Spleen (tissue), 11 donors: ENCODE data around the gene GBP5. TPM values are rescaled to one million over a fixed set of nuclear protein-coding genes. Genes with fewer than 3 reads are reported as not detected.

Experiments
- DNase-seq: peaks from one replicate; pipeline ENCODE4 v3.0.0-alpha.2; 2020
- H3K27ac ChIP-seq, 8 donors: fragments of 200-600 bp; sonication (generic) in 7 of 8; 1 replicate in 4 of 8; 2 replicates in 4 of 8; pipeline versions ENCODE4 v1.5.0 to v1.8.0; 2016 to 2021; ENCODE audit warnings: inconsistent platforms in 4 of 8, mild to moderate bottlenecking in 4 of 8, moderate library complexity in 1 of 8
- H3K27me3 ChIP-seq, 7 donors: fragments of 200-600 bp; sonication (generic) in 6 of 7; replicated peaks in 1 of 7; 1 replicate in 4 of 7; 2 replicates in 3 of 7; pipeline versions ENCODE4 v1.5.0 to v1.8.0; 2016 to 2021; ENCODE audit warnings: inconsistent platforms in 3 of 7, mild to moderate bottlenecking in 1 of 7
- H3K36me3 ChIP-seq, 6 donors: fragments of 200-600 bp; sonication (generic) in 5 of 6; 1 replicate in 4 of 6; 2 replicates in 2 of 6; pipeline versions ENCODE4 v1.5.0 to v1.8.0; 2016 to 2021; ENCODE audit warnings: inconsistent platforms in 2 of 6
- H3K4me1 ChIP-seq, 6 donors: fragments of 200-600 bp; sonication (generic) in 5 of 6; 1 replicate in 3 of 6; 2 replicates in 3 of 6; pipeline versions ENCODE4 v1.5.0 to v1.8.0; 2016 to 2021; ENCODE audit warnings: inconsistent platforms in 3 of 6
- H3K4me3 ChIP-seq, 8 donors: fragments of 200-600 bp; sonication (generic) in 7 of 8; 1 replicate in 4 of 8; 2 replicates in 4 of 8; pipeline versions ENCODE4 v1.5.0 to v1.8.0; 2016 to 2021; ENCODE audit warnings: inconsistent platforms in 4 of 8, mild to moderate bottlenecking in 4 of 8, moderate library complexity in 2 of 8
- H3K9me3 ChIP-seq, 8 donors: fragments of 200-600 bp; sonication (generic) in 7 of 8; 1 replicate in 4 of 8; 2 replicates in 4 of 8; pipeline versions ENCODE4 v1.5.0 to v1.8.0; 2016 to 2021; ENCODE audit warnings: inconsistent platforms in 4 of 8
- CTCF ChIP-seq, 11 experiments: fragments of 200-600 bp in 7 of 11; fragments of 450-650 bp in 4 of 11; sonication (generic) in 4 of 11; IDR thresholded peaks in 8 of 11; conservative IDR thresholded peaks in 3 of 11; 1 replicate in 7 of 11; 2 replicates in 4 of 11; pipeline versions ENCODE4 v1.4.0 to v1.8.0; 2016 to 2021; ENCODE audit warnings: antibody characterized with exemption in 11 of 11, inconsistent platforms in 4 of 11, mild to moderate bottlenecking in 1 of 11
- POLR2A ChIP-seq, 3 donors: fragments of 450-650 bp; IDR thresholded peaks; one replicate each; pipeline ENCODE4 v1.5.1; 2017; ENCODE audit warnings: antibody characterized with exemption in 3 of 3, mild to moderate bottlenecking in 1 of 3
- POLR2AphosphoS5 ChIP-seq, 3 donors: sonication (generic); formaldehyde crosslinking; IDR thresholded peaks; one replicate each; pipeline ENCODE4 v1.5.1; 2017; ENCODE audit warnings: antibody characterized with exemption in 3 of 3
- WGBS, 5 donors: extraction: QIAGEN DNeasy Blood & Tissue Kit in 3 of 5; methylation state at CpG; one replicate each; pipeline versions ENCODE4 v1.1.5 to v1.1.7; 2013 to 2018; 5-methylcytosine and 5-hydroxymethylcytosine counted together
- intact Hi-C: fragments of 100-400 bp; cut with DNase I; formaldehyde crosslinking; loops from one replicate; pipeline ENCODE4 v1.15.0; 2023; ENCODE audit warnings: low total_unique reads
- polyA plus RNA-seq, 3 donors: library from polyadenylated mRNA; stranded (reverse); fragments of 200-250 nt; gene quantifications; one replicate each; pipeline ENCODE4 v1.2.1, GENCODE V29; 2013
- total RNA-seq, 7 donors: library from RNA; depleted of rRNA in 3 of 7; stranded (reverse); fragments of >200 nt in 3 of 7; fragmentation: NEBNext Ultra II Directional in 4 of 7; extraction: Animal tissue kit (Norgen Biotek cat#: 25700) in 4 of 7; gene quantifications; one replicate each; pipeline versions ENCODE4 v1.1.0 to v1.2.1, GENCODE V29; 2016 to 2021
- donor health status: healthy with polysubstance abuse.
- donor health status: DM: no; HTN: no; CAD: no; lungs with moderate emphysema.
- donor health status: DM: no; HTN: no; CAD: no.
- donor health status: Bipolar disorder and iron deficiency.
- donor health status: healthy.
- donor health status: DM: no; HTN: no; CAD: no.
- donor health status: DM: yes; HTN: yes; CAD: no.

GBP5 gene
- total and polyA plus RNA-seq, 10 donors: 11.3 to 94.5 (median 50.6) TPM

- Histone ChIP-seq H3K9me3 (peaks cover 0 to 29% (median 11%) of the 10 kb centered on the region in 8 donors), H3K27ac (peak overlapping the region; percentile 1 to 86 (median 80)), H3K36me3 (no peaks in the 10 kb centered on the region), H3K4me3 (no peak overlapping the region), H3K4me1 (peaks cover 12 to 44% (median 32%) of the 10 kb centered on the region in 6 donors), H3K27me3 (no peaks in the 10 kb centered on the region)
- 15 to 28% (median 23%) methylated on average over 4 of the region's 4 CpGs for WGBS, 5 donors
- TF ChIP-seq POLR2AphosphoS5 (IDR thresholded peaks at IDR 0.05): no peak
- TF ChIP-seq CTCF (IDR thresholded peaks at IDR 0.05 in 8 of 11, conservative IDR thresholded peaks at IDR 0.05 in 3 of 11): no peak
- TF ChIP-seq POLR2A (IDR thresholded peaks at IDR 0.05): no peak
- DNase-seq: peak; percentile 73
- intact Hi-C loops: no loop called here
These were observed 39.1 kb upstream of the GBP5 start for GRCh38 chr1:89311757-89312156.

- peak overlapping the region in 1 of 8 donors; percentile 27 for H3K4me3 ChIP-seq
- intact Hi-C loops: no loop called here
- peaks cover 0 to 23% (median 6%) of the 10 kb centered on the region in 8 donors for H3K9me3 ChIP-seq
- no peaks in the 10 kb centered on the region for H3K36me3 ChIP-seq
- H3K4me1 ChIP-seq: peaks cover 12 to 44% (median 32%) of the 10 kb centered on the region in 6 donors
- TF ChIP-seq CTCF (IDR thresholded peaks at IDR 0.05 in 8 of 11, conservative IDR thresholded peaks at IDR 0.05 in 3 of 11): no peak
- TF ChIP-seq POLR2A (IDR thresholded peaks at IDR 0.05): no peak
- no peak for TF ChIP-seq POLR2AphosphoS5 (IDR thresholded peaks at IDR 0.05)
- no peaks in the 10 kb centered on the region for H3K27me3 ChIP-seq
- peak overlapping the region; percentile 36 to 86 (median 80) for H3K27ac ChIP-seq
- DNase-seq: no peak
These were observed 38.3 kb upstream of the GBP5 start for GRCh38 chr1:89310976-89311375.

- peak overlapping the region in 1 of 8 donors; percentile 27 for H3K4me3 ChIP-seq
- peaks cover 12 to 44% (median 32%) of the 10 kb centered on the region in 6 donors for H3K4me1 ChIP-seq
- peaks cover 0 to 18% (median under 1%) of the 10 kb centered on the region in 8 donors for H3K9me3 ChIP-seq
- H3K27me3 ChIP-seq: no peaks in the 10 kb centered on the region
- intact Hi-C loops: no loop called here
- TF ChIP-seq CTCF (IDR thresholded peaks at IDR 0.05 in 8 of 11, conservative IDR thresholded peaks at IDR 0.05 in 3 of 11): no peak
- TF ChIP-seq POLR2A (IDR thresholded peaks at IDR 0.05): no peak
- no peak for TF ChIP-seq POLR2AphosphoS5 (IDR thresholded peaks at IDR 0.05)
- no peaks in the 10 kb centered on the region for H3K36me3 ChIP-seq
- DNase-seq: no peak
- H3K27ac ChIP-seq: peak overlapping the region; percentile 36 to 86 (median 80)
- 9 to 26% (median 21%) methylated on average over 1 of the region's 1 CpG for WGBS, 5 donors
These were observed 37.8 kb upstream of the GBP5 start for GRCh38 chr1:89310505-89310904.

DNA sequence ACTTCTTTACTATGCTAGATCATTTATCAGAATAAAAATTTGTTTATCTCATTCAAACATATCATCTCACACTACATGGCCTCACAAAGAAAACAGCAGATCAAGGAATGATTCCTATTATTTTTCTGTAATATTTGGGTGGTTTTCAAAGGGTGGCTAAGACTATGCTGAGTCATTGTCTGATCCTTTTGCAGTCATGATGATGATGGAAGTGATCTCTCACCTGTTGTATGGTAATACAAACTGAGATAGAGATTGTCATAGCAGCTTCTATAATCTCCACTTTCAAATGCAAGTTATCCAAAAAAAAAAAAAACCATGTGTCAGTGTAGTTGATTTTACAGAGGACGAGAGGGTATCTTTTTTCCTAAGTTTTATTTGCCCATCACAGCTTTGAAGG is 37.2 kb upstream of the GBP5 start:
- WGBS, 5 donors: 60 to 82% (median 74%) methylated on average over 1 of the region's 1 CpG

More for the DNA sequence above, 37.2 kb upstream of the GBP5 start:
- Histone ChIP-seq H3K9me3 (peaks cover 0 to 11% (median 0%) of the 10 kb centered on the region in 8 donors), H3K4me3 (no peak overlapping the region), H3K27ac (peak overlapping the region; percentile 36 to 86 (median 80)), H3K4me1 (peaks cover 12 to 44% (median 32%) of the 10 kb centered on the region in 6 donors), H3K27me3 (no peaks in the 10 kb centered on the region), H3K36me3 (no peaks in the 10 kb centered on the region)
- TF ChIP-seq POLR2A (IDR thresholded peaks at IDR 0.05): no peak
- TF ChIP-seq CTCF (IDR thresholded peaks at IDR 0.05 in 8 of 11, conservative IDR thresholded peaks at IDR 0.05 in 3 of 11): no peak
- no peak for TF ChIP-seq POLR2AphosphoS5 (IDR thresholded peaks at IDR 0.05)
- no peak for DNase-seq
- intact Hi-C loops: no loop called here
